SH-SY5Y (cell line): ENCODE measurements around the gene CTNND2.

ENCODE experiments used
- GATA2 ChIP-seq: IDR thresholded peaks from 2 replicates; pipeline ENCODE4 v1.6.1; 2011; ENCODE audit warnings: mild to moderate bottlenecking, low read depth, low read length
- GATA3 ChIP-seq: IDR thresholded peaks from 2 replicates; pipeline ENCODE4 v1.6.1; 2011; ENCODE audit warnings: low read depth, mild to moderate bottlenecking, low read length, moderate library complexity

GRCh38 chr5:10923310-10923709 lies 980.9 kb downstream of the CTNND2 start:
- TF ChIP-seq GATA2 (no peak), GATA3 (no peak)
